HG03175 (cell line): ENCODE measurements around the gene HOXA9.
A peak's percentile ranks its signal among the peaks of the same experiment; 100 is the strongest.

Experiments
- ATAC-seq: cut with Tn5 transposase; IDR thresholded peaks from one replicate; pipeline ENCODE4 v1.9.1; 2021; ENCODE audit warnings: mild to moderate bottlenecking, moderate library complexity; ENCODE audit not compliant: unreplicated experiment

HOXA9 gene

DNA sequence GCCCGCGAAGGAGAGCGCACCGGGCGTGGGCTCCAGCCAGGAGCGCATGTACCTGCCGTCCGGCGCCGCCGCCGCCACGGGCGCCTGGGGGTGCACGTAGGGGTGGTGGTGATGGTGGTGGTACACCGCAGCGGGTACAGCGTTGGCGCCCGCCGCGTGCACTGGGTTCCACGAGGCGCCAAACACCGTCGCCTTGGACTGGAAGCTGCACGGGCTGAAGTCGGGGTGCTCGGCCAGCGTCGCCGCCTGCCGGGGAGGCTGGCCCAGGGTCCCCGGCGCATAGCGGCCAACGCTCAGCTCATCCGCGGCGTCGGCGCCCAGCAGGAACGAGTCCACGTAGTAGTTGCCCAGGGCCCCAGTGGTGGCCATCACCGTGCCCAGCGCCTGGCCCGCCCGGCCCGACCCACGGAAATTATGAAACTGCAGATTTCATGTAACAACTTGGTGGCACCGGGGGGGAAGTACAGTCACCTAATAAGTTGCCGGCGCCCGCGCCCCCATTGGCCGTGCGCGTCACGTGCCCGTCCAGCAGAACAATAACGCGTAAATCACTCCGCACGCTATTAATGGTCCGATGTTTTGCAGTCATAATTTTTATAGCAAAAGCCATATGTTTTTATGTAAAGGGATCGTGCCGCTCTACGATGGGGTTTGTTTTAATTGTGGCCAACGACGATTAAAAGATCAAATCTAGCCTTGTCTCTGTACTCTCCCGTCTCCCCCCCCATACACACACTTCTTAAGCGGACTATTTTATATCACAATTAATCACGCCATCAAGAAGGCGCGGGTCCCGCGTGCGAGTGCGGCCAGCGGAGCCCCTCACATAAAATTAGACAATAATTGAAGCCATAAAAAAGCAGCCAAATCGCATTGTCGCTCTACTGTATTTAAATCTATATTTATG, at the start of gene HOXA9:
Gene HOXA9 (minus strand): TSS at position 449 of the 907 bp plus-strand sequence. CDS start 80 bp downstream, at position 369.
- ATAC-seq, result no peak

DNA sequence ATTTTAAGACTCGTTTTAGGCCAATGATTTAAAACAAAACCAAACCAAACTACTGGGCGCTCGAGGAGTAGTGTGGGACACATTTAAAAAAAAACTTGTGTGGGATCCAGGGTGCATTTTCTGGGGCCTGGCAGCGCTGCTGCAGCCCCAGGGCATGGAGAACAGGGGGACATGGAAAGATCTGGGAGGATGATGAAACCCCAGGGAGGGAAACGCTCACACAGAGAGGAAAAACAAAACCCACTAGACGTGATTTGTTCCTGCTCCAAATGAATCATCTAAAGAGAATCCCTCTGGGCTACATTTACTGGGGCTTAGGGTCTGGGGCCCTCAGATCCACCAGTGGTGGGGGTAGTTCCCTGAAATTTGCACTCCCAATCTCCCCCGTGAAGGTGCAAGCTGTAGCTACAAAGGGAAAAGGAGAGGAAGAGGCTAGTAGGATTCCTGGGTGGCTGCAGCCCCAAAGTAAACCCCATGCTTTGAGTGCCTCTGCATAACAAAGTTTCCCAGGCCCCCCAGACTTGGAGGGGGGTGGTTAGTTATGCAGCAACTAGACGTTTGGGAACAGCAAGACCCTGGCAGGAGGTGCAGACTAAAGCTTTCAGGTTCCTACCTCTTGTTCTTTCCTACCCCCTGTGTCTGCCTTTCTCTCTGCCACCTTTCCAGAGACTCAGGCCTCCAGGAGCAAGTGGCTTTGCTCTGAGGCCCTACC, 49.1 kb upstream of the HOXA9 start:
- ATAC-seq, result no peak

DNA sequence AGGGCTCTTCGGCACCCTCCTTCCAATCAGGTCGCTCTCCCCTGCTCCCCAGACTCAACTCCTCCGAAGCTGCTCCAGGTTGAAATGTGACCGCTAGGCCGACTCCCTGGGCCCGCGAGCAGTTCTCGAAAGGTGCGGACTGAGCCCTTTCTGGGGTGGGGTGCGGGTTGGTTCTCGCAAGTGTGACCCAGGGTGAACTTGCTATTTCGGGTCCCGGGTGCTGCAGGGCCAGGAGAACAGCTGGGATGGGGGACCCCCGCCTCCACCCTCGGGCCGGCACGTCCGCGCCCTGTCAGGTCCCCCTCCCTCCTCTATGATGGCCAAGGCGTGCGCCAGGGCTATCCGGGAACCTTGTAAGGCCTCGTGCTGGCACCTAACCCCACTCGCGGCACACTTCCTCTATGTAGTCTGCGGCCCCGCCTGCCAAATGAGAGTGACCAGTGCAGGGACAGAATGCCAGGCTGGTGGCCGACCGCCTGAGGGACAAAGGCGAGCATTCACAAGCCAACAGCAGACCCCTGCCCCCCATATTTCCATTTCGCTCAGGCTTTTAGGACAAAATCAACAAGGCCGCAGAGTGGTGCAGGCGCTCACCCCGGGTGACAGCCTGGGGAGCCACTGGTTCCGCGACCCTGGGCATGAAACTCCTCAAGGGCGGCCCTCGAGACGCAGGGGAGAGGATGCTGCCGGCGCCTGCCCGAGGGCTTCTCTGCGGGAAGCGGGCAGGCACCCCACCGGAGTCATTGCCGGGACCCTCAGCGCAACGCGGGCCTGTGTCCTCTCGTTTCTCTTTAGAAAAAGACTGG, 48.3 kb upstream of the HOXA9 start:
- ATAC-seq, result no peak

DNA sequence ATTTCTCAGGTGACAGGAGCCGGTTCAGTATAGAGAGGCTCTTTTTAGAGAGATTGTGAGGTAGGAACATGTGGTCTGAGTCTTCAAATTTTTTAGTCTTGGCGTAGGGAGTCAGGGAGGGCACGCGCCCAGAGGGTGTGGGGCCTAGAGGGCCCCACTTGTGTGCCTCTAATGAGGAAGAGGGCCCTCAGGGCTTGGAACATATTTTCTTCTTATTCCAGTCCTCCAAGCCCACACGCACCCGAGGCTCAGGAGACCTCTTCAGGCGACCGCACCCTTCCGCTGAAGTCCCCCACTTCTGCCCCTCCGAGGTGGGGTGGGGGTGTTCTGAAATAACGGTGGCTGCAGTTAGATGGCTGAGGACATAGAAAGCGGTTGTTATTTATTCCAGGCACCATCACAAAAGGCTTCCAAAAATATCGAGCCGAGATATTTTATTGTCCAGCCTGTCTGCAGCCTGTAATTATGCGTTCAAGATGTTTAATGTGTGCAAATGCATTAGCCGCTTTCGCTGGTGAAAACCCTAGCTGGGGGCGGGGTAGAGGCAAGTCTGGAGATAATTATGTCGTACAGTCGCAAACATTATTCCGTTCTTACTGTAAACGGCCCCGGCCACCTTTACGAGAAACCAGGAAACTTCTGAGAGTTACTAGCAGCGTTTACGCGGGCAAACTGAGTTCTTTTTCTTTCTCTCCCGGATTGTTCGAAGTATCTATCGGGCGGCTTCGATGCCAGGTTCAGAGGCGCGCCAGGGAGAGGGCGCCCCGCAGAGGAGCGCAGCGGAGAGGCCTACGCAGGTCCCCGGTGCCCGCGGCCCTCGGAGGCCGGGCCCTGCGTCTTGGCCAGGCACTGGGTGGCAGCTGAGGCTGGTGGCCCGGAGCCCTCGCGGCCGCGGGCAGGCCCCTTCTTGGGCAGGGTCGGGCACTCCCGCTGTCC, 47.4 kb upstream of the HOXA9 start:
- ATAC-seq, result no peak

DNA sequence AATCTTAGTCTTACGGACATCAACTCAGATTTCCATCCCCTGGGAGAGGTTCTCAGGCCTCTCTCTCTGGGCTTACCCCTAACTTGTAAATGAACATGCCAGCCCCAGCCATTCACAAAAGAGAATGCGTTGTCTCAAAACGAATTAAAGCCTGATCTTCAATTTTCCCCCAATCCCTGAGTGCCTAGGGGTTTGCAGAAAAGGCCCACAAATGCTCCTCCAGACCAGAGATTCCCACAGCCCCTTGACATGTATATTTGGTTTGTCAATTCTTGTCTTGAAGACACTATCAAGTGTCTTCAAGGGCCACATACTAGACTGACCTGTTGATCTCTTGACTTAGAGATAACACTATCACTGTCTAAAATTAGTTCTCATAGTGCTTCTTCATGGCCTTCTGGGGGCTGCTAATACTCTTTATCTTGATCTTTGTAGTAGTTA, 46.4 kb upstream of the HOXA9 start:
- ATAC-seq, result no peak

DNA sequence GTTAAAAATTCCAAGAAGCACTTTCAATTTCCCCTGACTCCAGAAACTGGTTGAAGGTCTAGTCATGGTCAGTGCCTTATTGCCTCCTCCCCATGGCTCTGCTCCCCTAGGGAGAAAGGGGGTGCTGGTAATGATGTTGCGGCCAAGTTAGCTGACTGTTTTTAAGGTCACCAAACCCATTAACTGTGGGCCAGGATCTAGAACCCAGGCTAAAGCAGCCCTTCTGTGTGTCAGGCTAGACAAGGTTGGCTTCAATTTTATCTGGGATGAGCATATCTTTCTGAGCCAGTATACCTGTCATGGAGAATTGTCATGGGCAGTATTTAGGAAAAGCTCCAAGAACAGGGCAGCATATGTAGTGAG, 45.7 kb upstream of the HOXA9 start:
- no peak for ATAC-seq

DNA sequence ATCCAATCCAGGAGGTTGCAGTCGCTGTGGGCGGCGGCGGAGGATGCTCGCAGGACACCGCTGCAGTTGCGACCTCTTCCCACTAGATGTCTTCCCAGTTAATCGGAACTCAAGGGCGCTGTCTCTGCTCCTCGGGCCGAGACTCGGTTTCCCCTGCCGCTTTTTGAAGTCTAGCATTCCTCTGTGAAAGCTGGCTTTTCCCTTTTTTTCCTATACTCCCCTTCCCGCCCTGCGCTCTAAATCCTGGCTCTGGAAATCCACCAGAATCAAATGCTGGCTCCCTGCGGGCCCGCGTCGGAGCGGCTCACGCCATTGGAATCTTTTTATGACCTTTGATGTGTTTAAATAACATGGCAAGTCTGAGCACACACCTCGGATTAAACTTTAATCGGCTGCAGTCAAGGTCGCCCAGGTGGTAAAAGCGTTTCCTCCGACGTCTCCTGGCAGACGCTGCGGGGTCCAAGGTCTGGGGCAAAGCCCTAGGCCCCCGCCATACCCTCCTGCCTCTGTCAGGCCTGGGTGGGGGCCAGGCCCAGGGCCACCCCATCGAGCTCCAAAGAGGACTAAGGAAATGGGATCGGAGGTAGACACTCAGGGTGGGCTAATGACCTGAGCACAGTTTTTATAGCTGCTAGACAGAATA, 45.2 kb upstream of the HOXA9 start:
- ATAC-seq, result peak; percentile 57

DNA sequence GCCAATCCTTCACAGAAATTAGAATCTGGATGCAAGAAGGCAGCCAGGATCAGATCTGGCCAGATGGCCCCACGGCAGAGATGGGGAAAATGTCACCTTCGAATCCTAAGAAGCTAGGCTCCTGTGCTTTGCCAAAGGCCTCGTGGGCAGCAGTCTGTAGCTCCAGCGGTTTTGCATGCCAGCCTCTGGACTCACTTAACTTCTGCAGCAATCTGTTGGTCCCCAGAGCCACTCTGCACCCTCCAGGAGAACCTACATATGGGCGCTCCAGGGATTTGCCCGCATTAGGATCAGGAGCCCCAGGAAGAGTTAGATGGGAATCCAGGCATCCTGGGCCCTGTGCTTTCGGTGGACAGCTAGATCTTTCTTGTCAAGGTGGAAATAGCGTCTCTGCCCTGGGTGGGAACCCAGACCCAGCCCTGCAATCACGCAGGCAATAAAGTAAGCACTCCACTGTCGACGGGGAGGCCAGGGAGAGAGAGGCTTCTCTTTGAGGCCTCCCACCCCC, 44.6 kb upstream of the HOXA9 start:
- no peak for ATAC-seq

DNA sequence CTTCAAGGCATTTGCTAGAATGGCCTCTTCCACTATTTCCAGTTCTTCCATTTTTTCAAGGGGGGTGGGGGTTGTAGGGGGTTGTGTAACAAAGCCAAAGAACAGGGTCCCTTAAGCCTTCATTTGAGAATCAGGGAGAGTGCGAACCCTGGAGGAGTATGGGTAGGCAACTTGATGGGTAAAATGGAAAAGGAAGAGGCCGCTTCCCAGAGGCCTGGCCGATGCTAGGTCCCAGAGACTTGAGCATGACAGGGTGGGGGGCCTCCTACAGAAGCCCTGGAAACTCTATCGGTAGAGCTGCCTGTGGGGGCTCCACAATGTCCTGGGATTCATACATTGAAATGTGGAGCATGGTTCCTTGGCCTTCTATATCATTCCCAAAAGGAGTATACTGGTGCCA, 43.7 kb upstream of the HOXA9 start:
- ATAC-seq, result no peak

DNA sequence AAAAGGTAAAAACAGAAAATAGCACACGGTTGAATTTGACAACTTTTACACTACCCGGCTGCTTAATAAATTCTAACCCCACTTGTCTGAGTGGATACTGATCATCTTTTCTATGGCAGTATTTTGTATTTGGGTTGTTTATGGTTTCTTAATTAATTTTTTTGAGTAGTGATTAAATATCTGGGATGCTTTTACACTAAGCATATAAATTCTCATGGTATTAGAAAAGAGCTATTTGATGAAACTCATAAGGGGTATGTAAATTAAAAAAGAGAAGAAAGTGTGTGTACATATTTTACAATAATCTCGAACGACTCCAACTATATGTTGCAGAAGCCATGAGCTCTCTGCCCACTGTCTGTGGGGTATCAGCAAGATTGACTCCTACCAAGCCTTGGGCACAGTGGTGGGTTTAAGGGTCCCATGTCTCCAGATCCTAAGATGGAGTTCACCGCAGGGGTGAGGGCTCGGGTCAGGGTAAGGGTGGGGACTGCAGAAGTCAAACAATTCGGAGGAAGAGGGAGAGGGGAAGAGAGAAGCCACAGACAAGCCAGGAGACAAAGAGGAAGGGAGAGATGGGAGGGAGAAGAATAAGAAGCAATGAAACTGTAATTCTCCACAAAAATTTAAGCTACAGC, 42.1 kb upstream of the HOXA9 start:
- no peak for ATAC-seq

DNA sequence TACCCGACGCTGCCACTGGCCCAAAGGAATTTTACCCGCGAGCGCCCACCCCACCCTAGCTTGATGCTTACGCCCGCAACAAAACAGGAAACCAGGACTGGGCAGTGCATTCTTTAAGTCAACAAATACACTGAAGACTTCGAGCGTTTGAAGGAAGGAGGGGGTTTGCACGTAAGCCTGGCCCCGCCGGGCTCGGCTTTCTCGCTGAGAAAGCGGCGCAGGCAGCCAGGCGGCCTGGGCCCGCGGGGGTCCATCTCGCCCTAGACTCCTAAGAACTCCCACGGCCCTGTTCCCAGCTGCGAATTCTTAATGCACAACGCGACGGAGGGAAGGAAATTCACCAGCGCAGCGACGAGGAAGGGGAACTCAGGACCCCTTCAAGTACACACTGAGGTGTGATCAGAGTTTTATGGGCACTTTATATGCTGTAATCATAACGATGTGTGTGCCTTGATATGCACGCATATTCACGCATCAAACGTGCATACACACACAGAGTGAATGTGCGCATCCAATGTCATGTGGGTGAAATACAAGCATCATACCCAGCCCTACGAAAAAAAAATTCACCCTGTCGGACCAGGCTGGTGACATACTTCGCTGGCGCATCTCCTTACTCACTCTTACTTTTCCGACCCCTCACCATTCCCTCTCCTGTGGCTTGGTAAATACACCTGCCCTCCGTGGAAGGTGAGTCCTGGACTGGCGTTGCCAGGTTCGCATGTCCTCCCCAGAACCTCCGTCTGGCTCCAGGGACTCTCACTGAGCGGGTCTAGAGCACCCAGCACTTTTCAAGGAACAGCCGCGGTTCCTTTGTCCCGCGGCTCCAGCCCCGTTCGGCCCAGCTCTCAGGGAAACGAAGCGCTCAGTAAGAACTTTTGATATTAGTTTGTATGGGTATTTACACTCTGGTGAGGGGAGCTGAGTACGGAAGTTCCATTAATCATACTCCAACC, 40.3 kb upstream of the HOXA9 start:
- ATAC-seq, result no peak

DNA sequence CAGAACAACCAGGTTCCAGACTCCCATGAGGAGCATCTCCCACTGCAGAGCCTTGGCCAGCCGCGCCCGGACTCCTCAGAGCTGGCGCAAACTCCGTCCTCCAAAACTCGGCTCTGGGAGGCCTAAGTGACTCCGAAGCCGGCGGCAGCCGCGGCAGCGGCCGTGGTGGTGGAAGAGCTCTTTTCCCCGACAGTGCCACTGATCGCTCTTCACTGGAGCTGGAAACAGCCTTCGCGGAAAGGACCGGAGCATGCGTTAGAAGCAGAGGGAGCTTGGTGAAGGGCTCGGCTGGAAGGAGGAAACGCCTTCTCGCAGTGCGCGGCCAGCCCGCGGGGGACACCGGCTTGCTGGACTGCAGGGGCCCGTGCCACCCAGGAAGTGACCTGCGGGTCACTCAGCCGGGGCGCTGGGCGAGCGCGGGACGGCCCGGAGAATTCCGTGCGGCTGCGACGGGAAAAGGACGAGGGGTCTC, 39.5 kb upstream of the HOXA9 start:
- no peak for ATAC-seq

DNA sequence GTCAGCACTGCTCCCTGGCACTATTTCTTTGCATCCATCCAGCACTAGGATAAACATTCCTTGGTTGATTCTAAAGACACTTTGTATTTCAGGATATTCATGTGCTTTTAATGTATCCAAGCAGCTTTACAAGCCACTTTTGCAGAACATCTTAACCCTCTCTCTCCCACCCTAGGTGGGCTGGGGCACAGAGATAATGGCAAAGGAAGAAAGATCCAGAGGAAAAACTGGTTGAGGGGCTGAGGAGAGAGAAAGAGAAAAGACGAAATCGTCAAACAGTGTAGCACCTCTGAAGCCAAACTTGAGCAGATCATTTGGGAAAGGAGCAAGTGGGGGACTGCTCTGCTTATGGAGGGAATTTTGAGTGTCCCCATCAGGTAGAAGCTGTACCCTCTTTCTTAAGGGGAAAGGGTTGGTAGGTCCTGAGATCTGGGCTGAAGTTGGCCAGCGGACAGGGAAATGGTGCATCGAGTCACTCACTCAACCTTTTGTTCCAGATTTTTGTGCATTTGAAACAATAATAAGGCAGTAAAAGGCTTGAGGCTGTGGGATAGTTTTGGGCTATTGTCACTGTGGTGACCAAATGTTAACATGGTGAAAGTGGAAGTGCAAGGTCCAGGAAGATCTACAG, 38.7 kb upstream of the HOXA9 start:
- ATAC-seq, result no peak

DNA sequence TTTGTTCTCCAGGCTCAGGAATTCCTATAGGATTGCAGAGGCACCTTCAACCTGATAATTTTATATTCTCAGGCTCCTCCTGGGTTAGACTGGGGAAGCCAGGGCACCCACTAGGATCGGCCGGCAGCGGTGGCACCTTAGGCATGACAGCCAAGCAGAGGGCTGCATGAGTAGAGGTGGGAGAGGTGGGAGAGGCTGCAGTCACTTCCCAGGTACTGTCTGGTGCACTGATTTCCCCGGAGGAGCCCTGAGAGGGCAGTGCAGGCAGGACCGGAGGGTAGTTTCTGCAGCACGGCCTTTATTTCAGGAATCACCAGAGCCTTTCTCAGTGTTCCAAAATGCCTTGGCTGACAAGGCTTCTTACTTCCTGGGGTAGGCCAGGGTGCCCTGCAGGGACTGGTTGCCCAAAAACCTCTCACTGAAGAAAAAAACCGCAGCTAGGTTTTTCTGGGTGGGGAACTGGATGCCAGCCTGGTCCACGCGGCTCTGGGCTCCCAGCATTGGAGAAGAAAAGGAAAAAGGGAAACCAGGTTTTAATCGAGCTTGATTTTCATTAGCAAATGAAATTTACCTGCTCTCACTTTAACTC, 38.1 kb upstream of the HOXA9 start:
- ATAC-seq, result no peak

DNA sequence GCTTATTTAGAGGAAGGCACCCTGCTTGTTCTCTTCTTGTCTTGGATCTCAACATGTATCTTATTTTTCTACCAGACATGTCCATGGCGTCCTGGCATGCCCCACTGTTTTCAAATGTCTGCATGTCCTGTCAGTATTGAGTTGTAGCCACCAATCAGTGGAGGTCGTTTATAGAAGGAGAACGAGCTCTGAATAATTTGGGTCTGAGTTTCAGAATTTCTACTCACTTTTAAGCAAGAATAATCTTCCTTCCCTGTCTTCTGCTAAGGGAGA, 37.5 kb upstream of the HOXA9 start:
- ATAC-seq, result no peak

DNA sequence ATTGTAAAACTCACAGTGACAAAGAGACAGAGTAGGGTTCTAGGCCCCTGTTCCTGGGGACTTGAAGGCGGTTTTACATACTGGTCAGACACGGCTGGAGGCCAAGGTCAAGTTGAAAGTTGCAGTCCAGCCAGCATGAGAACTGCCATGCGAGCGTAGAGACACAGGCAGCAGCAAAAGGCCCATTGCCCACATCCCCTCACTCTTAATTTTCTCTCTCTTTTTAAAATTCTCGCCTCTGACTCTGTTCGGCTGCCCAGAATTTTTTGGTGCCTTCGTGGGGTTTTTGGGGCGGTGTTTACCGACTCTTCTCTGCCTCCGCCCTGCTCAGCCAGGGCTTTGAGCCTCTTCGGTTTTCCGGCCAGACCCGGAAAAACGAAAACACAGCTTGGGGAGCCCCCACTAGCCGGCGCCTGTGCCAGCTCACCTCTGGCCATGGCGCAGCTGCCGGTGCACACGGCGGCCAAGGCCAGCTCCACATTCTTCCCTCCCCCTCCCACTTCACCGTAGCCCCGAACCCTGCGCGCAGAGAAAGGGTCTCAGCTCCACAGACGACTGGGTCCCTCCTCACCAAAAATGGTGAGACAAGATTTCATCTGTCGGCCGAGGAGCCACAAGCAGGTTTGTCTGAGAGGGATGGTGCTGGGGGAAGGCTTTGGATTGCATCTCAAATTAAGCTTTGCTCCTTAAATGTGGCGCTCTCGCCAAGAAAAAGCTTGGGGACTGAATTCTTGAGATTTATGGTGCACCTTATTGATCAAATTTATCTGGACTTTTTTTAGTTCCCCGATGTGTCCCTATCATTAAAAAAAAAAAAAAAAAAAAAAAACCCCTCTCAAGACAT, 36.9 kb upstream of the HOXA9 start:
- ATAC-seq, result no peak
